Trophoblast cell (in vitro differentiated cells and primary cell): ENCODE results near the gene ZNF497.

ENCODE experiments used
- DNase-seq, 2 donors: peaks; one replicate each; pipeline ENCODE4 v3.0.0-alpha.2; 2016
- H2AFZ ChIP-seq: 2 replicates; pipeline ENCODE4 v1.6.1; 2013; ENCODE audit warnings: low read length, moderate library complexity, mild to moderate bottlenecking; ENCODE audit not compliant: insufficient read depth, poor library complexity
- H2AK5ac ChIP-seq: 2 replicates; pipeline ENCODE4 v1.6.1; 2013; ENCODE audit warnings: mild to moderate bottlenecking, low read length
- H2BK120ac ChIP-seq: 2 replicates; pipeline ENCODE4 v1.6.1; 2013; ENCODE audit warnings: low read length, mild to moderate bottlenecking, moderate library complexity; ENCODE audit not compliant: insufficient read depth, poor library complexity
- H2BK12ac ChIP-seq: 2 replicates; pipeline ENCODE4 v1.6.1; 2013; ENCODE audit warnings: mild to moderate bottlenecking, low read length, moderate library complexity
- H2BK5ac ChIP-seq: 2 replicates; pipeline ENCODE4 v1.6.1; 2013; ENCODE audit warnings: low read length, low read depth, moderate library complexity, mild to moderate bottlenecking; ENCODE audit not compliant: poor library complexity
- H3K14ac ChIP-seq: 2 replicates; pipeline ENCODE4 v1.6.1; 2013; ENCODE audit warnings: mild to moderate bottlenecking, low read length
- H3K18ac ChIP-seq: 2 replicates; pipeline ENCODE4 v1.6.1; 2013; ENCODE audit warnings: mild to moderate bottlenecking, low read length
- H3K23ac ChIP-seq: 2 replicates; pipeline ENCODE4 v1.6.1; 2013; ENCODE audit warnings: low read length
- H3K27ac ChIP-seq: 2 replicates; pipeline ENCODE4 v1.5.1; 2013; ENCODE audit warnings: low read depth, mild to moderate bottlenecking, inconsistent platforms, low read length, moderate library complexity
- H3K27me3 ChIP-seq: 2 replicates; pipeline ENCODE4 v1.6.1; 2013; ENCODE audit warnings: inconsistent platforms, mild to moderate bottlenecking, low read length, moderate library complexity; ENCODE audit not compliant: insufficient read depth
- H3K36me3 ChIP-seq, 2 experiments: 1 replicate in 1 of 2; 2 replicates in 1 of 2; pipeline ENCODE4 v1.6.1; 2013; ENCODE audit warnings: low read length in 2 of 2, mild to moderate bottlenecking in 2 of 2, moderate library complexity in 1 of 2; ENCODE audit not compliant: insufficient read depth in 2 of 2, control insufficient read depth in 1 of 2
- H3K4ac ChIP-seq: 2 replicates; pipeline ENCODE4 v1.6.1; 2013; ENCODE audit warnings: low read depth, mild to moderate bottlenecking, low read length, moderate library complexity
- H3K4me1 ChIP-seq, 2 experiments: 1 replicate in 1 of 2; 2 replicates in 1 of 2; pipeline ENCODE4 v1.6.1; 2013; ENCODE audit warnings: low read length in 2 of 2, mild to moderate bottlenecking in 2 of 2, moderate library complexity in 1 of 2; ENCODE audit not compliant: insufficient read depth in 2 of 2, control insufficient read depth in 1 of 2
- H3K4me2 ChIP-seq: 2 replicates; pipeline ENCODE4 v1.6.1; 2013; ENCODE audit warnings: inconsistent platforms, mild to moderate bottlenecking, low read length, moderate library complexity
- H3K4me3 ChIP-seq: 2 replicates; pipeline ENCODE4 v1.5.1; 2013; ENCODE audit warnings: mild to moderate bottlenecking, low read depth, low read length, inconsistent platforms
- H3K79me1 ChIP-seq: one replicate; pipeline ENCODE4 v1.6.1; 2013; ENCODE audit warnings: low read length
- H3K79me2 ChIP-seq: 2 replicates; pipeline ENCODE4 v1.6.1; 2013; ENCODE audit warnings: low read length, mild to moderate bottlenecking; ENCODE audit not compliant: control insufficient read depth, insufficient read depth, poor library complexity
- H3K9ac ChIP-seq: 2 replicates; pipeline ENCODE4 v1.6.1; 2013; ENCODE audit warnings: mild to moderate bottlenecking, low read length
- H3K9me3 ChIP-seq: 2 replicates; pipeline ENCODE4 v1.6.1; 2013; ENCODE audit warnings: low read depth, mild to moderate bottlenecking, control low read depth, inconsistent platforms, low read length; ENCODE audit not compliant: insufficient read depth
- H4K12ac ChIP-seq: 2 replicates; pipeline ENCODE4 v1.6.1; 2013; ENCODE audit warnings: low read depth, mild to moderate bottlenecking, low read length, moderate library complexity
- H4K8ac ChIP-seq: 2 replicates; pipeline ENCODE4 v1.6.1; 2013; ENCODE audit warnings: low read depth, mild to moderate bottlenecking, low read length, moderate library complexity
- H4K91ac ChIP-seq: one replicate; pipeline ENCODE4 v1.6.1; 2013; ENCODE audit warnings: low read depth, mild to moderate bottlenecking, low read length, moderate library complexity
- WGBS: extraction: QIAGEN DNeasy Blood & Tissue Kit; methylation state at CpG from one replicate; pipeline ENCODE4 v1.1.7; 2013; ENCODE audit warnings: missing lambda C conversion rate; ENCODE audit not compliant: insufficient read length, insufficient coverage; ENCODE audit errors: extremely low coverage; 5-methylcytosine and 5-hydroxymethylcytosine counted together

The ZNF497 gene

DNA sequence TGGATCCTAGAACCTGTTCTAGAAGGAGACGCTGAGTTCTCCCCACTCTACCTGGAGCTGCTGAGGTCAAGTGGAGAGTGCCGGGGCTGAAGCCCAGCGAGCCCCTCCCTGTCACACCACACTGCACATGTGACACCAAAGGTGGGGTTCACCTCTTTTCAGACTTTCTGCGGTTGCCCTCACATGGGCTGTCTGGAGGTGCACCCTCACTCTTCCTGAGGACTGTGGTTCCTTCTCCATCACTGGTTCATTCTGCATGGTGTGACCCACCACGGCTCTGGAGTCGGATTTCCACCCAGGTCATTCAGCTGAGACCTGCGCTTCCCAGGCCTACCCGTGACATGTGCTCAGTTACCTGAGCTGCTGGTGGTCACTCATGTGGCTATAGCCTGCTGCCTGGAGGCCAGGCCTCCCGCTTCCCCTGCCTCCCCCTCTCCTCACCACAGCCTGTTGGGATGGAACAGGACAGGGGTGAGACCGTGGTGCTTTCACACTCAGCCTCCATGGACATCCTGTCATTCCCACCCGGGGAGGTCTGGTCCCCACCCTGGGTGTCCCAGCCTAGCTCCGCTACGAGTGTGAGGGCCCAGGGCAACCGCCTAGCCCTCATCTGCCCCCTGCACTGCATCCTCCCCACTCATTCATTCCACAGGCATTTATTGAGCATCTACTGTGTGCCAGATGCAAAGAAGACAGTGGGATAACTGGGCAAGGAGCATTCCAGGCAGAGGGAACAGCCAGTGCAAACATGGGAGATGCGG is 8.7 kb downstream of the ZNF497 start:
- no peak overlapping the region for H3K4ac ChIP-seq
- H4K91ac ChIP-seq: no peak overlapping the region
- H2AFZ ChIP-seq: no peak overlapping the region
- no peak overlapping the region for H2BK5ac ChIP-seq
- H2AK5ac ChIP-seq: no peak overlapping the region
- DNase-seq: no peak
- H4K8ac ChIP-seq: no peak overlapping the region
- no peak overlapping the region for H2BK120ac ChIP-seq
- H3K14ac ChIP-seq: no peak overlapping the region
- no CpG with 5 or more reads among the region's 15 CpGs for WGBS
- no peak overlapping the region for H2BK12ac ChIP-seq
- H3K79me1 ChIP-seq: no peaks in the 10 kb centered on the region
- H3K4me1 ChIP-seq: no peaks in the 10 kb centered on the region
- H4K12ac ChIP-seq: no peak overlapping the region
- no peaks in the 10 kb centered on the region for H3K27me3 ChIP-seq
- H3K4me2 ChIP-seq: no peak overlapping the region
- H3K23ac ChIP-seq: no peak overlapping the region
- no peak overlapping the region for H3K9ac ChIP-seq
- H3K4me3 ChIP-seq: no peak overlapping the region
- H3K18ac ChIP-seq: no peak overlapping the region
- no peaks in the 10 kb centered on the region for H3K79me2 ChIP-seq
- H3K36me3 ChIP-seq: no peaks in the 10 kb centered on the region
- H3K27ac ChIP-seq: no peak overlapping the region
- peaks cover 2% of the 10 kb centered on the region for H3K9me3 ChIP-seq

DNA sequence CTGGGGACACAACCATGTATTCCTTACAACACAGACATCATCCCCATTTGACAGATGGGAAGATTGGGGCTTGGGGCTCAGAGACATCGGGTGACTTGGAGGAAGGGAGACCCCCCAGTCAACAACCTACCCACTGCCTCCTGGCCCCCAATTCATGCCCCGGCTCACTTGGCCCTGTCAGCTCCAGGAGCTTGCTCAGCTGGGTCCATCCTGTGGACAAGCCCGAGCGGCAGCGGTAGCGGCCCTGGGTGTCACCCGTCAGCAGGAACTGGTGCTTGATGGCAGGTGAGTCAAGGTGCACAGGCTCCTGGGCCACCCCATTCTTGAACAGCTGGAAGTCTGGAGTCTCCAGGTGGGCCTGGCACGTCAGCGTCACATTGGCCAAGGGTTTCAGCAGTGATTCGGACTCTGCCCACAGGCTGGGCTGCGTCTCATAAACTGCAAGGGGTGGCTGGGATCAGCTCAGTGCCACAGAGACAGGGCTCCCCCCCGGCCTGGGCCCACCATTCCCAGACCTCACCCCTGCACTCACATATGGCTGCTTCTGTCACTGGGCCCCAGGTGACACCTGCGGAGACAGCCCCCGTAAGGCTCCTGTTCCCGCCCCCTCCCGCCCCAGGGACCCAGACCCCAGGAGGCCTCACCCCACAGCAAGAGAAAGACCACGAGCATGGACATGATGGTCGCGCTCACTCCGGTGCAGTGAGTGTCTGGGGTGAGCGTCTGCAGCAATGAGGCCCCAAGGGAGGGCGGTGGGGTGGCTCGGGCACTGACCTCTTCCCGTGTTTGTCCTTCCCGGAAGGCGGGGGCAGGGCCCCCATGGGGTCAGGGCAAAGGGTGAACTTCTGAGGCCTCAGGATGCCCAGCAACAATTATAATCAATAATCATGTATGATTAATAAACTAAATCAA is 9.5 kb downstream of the ZNF497 start, which contains the start of gene A1BG:
A1BG (minus strand) TSS at position 733 of the 912 bp plus-strand sequence; CDS start at position 678, 55 bp downstream.
- H3K4me2 ChIP-seq: no peak within 1 kb of the TSS
- no peak within 1 kb of the TSS for H3K4ac ChIP-seq

DNA sequence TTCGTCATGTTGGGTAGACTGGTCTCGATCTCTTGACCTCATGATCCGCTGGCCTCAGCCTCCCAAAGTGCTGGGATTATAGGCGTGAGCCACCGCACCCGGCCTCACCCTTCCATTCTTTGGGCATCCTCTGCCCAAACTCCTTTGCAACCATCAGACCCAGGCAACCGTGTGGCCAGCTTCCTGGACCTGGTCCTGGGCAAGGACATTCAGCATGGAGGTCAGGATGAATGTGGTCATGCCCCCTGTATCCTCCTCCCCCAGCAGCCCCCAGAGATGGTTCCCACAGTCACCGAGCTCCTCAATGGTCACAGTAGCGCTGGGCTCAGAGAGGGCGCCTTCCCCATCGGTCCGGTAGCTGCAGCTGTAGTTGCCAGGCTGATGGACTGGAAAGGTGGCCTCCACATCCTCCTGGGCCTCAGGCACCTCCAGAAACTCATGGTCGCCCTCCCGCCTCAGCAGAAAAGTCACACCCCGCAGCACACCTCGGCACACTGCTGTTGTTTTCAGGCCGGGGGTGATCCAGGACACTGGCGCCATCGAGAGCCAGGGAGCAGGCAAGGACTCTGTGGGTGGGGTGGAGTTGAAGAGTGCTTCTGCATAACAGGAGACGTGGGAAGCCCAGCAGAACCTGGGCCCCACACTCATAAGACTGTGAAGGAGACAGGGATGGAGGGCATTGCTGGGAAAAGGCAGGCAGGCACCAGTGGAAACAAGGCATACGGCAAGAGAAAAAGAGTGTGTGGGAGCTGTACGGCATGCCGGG is 10.4 kb downstream of the ZNF497 start:
- no CpG with 5 or more reads among the region's 23 CpGs for WGBS
- H2AFZ ChIP-seq: no peak overlapping the region
- no peak overlapping the region for H3K18ac ChIP-seq
- H4K12ac ChIP-seq: no peak overlapping the region
- H3K4me2 ChIP-seq: no peak overlapping the region
- no peak for DNase-seq
- no peaks in the 10 kb centered on the region for H3K36me3 ChIP-seq
- peaks cover 2% of the 10 kb centered on the region for H3K79me1 ChIP-seq
- H3K79me2 ChIP-seq: peaks cover 2% of the 10 kb centered on the region
- H2BK120ac ChIP-seq: no peak overlapping the region
- H3K4ac ChIP-seq: no peak overlapping the region
- H3K9me3 ChIP-seq: peaks cover 2% of the 10 kb centered on the region
- H3K14ac ChIP-seq: no peak overlapping the region
- no peak overlapping the region for H2BK5ac ChIP-seq
- no peak overlapping the region for H3K27ac ChIP-seq
- H4K8ac ChIP-seq: no peak overlapping the region
- H3K4me1 ChIP-seq: peaks cover 3% of the 10 kb centered on the region in 2 experiments
- no peak overlapping the region for H3K9ac ChIP-seq
- H3K23ac ChIP-seq: no peak overlapping the region
- H3K4me3 ChIP-seq: no peak overlapping the region
- no peak overlapping the region for H4K91ac ChIP-seq
- peaks cover 7% of the 10 kb centered on the region for H3K27me3 ChIP-seq
- no peak overlapping the region for H2AK5ac ChIP-seq
- H2BK12ac ChIP-seq: no peak overlapping the region

More for the DNA sequence above, 9.5 kb downstream of the ZNF497 start, which contains the start of gene A1BG:
- no peaks in the 10 kb centered on the region for H3K79me1 ChIP-seq
- WGBS: no CpG with 5 or more reads among the region's 26 CpGs
- no peak within 1 kb of the TSS for H3K4me3 ChIP-seq
- no peak within 1 kb of the TSS for H2BK120ac ChIP-seq
- H2BK5ac ChIP-seq: no peak within 1 kb of the TSS
- no peak within 1 kb of the TSS for H3K27ac ChIP-seq
- H4K91ac ChIP-seq: no peak within 1 kb of the TSS
- no peak for DNase-seq
- no peak within 1 kb of the TSS for H3K18ac ChIP-seq
- no peaks in the 10 kb centered on the region for H3K36me3 ChIP-seq
- no peak within 1 kb of the TSS for H2AK5ac ChIP-seq
- H4K12ac ChIP-seq: no peak within 1 kb of the TSS
- no peak within 1 kb of the TSS for H3K23ac ChIP-seq
- H3K4me1 ChIP-seq: no peaks in the 10 kb centered on the region
- no peak within 1 kb of the TSS for H3K9ac ChIP-seq
- no peaks in the 10 kb centered on the region for H3K79me2 ChIP-seq
- no peaks in the 10 kb centered on the region for H3K27me3 ChIP-seq
- H2BK12ac ChIP-seq: no peak within 1 kb of the TSS
- no peak within 1 kb of the TSS for H4K8ac ChIP-seq
- H3K14ac ChIP-seq: no peak within 1 kb of the TSS
- peaks cover 2% of the 10 kb centered on the region for H3K9me3 ChIP-seq
- H2AFZ ChIP-seq: no peak within 1 kb of the TSS

DNA sequence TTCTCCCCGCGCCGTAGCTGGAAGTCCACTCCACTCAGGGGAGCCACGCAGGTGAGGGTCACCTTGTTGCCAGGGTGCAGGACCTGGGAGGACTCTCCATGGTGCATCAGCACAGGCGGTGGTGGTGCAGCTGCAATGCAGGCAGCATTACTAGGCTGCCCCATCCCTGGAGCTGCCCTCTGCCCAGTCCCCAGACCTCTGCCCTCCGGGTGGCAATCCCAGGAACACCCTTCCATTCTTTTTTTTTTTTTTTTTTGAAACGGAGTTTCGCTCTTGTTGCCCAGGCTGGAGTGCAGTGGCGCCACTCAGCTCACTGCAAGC is 11.0 kb downstream of the ZNF497 start:
- Histone ChIP-seq H3K4me3 (no peak overlapping the region), H3K9ac (no peak overlapping the region), H3K4ac (no peak overlapping the region), H3K14ac (no peak overlapping the region), H4K8ac (no peak overlapping the region), H4K12ac (no peak overlapping the region), H3K4me1 (peaks cover 3 to 7% of the 10 kb centered on the region in 2 experiments), H3K36me3 (no peaks in the 10 kb centered on the region), H2BK120ac (no peak overlapping the region), H3K79me2 (peaks cover 2% of the 10 kb centered on the region), H2AFZ (no peak overlapping the region), H3K79me1 (peaks cover 4% of the 10 kb centered on the region), H3K4me2 (no peak overlapping the region), H4K91ac (no peak overlapping the region), H2AK5ac (no peak overlapping the region), H3K23ac (no peak overlapping the region), H3K27me3 (peaks cover 14% of the 10 kb centered on the region), H3K27ac (no peak overlapping the region), H3K9me3 (peaks cover 2% of the 10 kb centered on the region), H2BK5ac (no peak overlapping the region), H2BK12ac (no peak overlapping the region), H3K18ac (no peak overlapping the region)
- no CpG with 5 or more reads among the region's 9 CpGs for WGBS
- no peak for DNase-seq
